ENCODE measurements around the gene NOL12.
A peak's percentile ranks its signal among the peaks of the same experiment; 100 is the strongest.

The NOL12 gene

GRCh38 chr22:37659897-37660708, 26.0 kb upstream of the NOL12 start:
- no peak for FAIRE-seq

- FAIRE-seq, result no peak
These were observed 25.5 kb upstream of the NOL12 start for GRCh38 chr22:37660709-37661045.

- FAIRE-seq, result no peak
These were observed 24.8 kb upstream of the NOL12 start for GRCh38 chr22:37661160-37661924.

DNA sequence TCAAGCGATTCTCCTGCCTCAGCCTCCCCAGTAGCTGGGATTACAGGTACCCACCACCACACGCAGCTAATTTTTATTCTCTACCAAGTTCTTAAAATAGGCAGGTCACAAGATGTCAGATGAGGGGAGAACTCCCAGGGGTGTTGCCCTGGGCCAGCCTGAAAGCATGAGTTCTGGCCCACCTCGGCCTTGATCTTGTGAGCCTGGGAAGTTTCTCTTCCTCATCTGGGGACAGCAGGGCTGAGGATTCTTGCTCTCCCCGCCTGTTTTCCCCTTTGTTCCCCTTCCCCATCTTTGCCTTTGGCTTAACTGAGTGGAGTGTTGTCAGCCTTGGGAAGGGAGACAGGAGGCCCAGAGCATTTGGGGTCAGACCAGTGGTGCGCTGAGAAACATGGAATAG, 24.1 kb upstream of the NOL12 start:
- FAIRE-seq, result no peak

- FAIRE-seq, result no peak
These were observed 22.5 kb upstream of the NOL12 start for GRCh38 chr22:37663521-37664140.

GRCh38 chr22:37664249-37665101, 21.7 kb upstream of the NOL12 start:
- FAIRE-seq, result no peak

GRCh38 chr22:37665487-37665886, 20.7 kb upstream of the NOL12 start:
- no peak for FAIRE-seq

- no peak for FAIRE-seq
These were observed 16.6 kb upstream of the NOL12 start for GRCh38 chr22:37669586-37669985.

GRCh38 chr22:37672206-37672919, 13.8 kb upstream of the NOL12 start:
- no peak for FAIRE-seq

- no peak for FAIRE-seq
These were observed 13.2 kb upstream of the NOL12 start for GRCh38 chr22:37672920-37673455.

DNA sequence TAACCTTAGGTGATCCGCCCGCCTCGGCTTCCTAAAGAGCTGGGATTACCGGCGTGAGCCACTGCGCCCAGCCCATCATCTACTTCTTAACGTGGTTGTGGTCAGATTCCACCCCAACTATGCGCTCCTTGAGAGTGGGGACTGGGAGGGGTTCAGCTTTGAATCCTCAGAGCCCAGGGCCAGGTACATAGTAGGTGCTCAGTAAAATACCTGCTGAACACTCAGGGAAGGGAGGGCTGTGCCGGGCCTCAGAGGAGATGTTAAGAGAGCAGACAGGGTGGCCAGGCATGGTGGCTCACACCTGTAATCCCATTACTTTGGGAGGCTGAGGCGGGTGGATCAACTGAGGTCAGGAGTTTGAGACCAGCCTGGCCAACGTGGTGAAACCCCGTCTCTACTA, 11.9 kb upstream of the NOL12 start:
- no peak for FAIRE-seq

DNA sequence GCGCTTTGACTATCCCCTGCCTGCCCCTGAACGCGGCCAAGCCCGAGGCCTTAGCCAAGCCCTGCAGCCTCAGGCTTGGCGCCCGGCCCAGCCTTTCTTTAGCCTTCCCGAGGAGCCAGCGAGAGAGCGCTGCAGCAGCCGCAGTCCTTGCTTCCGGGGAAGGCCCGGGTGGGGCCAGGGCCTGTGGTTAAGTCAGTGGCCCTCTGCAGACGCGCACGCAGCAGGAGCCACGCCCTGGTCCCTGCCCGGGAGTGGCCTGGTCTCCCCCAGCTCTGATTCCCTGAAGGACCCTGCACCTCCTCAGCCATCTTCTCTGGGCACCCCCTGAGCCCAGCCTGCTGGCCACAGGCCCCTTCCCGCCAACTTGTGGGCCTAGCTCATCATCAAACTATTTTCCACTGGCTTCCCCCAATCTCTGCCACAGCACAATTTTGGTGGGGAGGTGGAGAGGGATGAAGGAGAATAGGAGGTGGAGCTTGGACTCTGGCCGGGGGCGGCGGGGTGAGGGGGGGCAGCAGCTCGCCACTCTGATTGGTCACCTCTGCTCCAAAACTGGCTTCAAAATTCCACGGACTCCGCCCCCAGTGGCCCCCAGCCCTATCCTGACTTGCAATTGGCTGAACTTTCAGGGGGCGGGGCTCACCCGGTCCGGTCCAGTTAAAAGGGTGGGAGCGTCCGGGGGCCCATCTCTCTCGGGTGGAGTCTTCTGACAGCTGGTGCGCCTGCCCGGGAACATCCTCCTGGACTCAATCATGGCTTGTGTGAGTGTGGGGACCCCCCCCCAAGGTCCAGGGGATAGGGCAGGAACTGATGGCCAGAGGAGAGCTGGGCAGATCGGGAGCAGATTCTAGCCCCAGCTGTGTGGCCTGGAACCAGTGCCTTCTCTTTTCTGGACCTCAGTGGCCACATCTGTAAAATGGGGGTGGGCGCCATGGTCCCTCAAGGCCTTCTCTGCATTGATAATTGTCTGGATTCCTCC, 10.9 kb upstream of the NOL12 start, which contains the start of gene LGALS1:
Gene LGALS1 (plus strand): TSS at position 686 of the 979 bp plus-strand sequence. CDS start 67 bp downstream, at position 753.
- peak; percentile 95 for FAIRE-seq

GRCh38 chr22:37675930-37676735, 10.0 kb upstream of the NOL12 start:
- no peak for FAIRE-seq

DNA sequence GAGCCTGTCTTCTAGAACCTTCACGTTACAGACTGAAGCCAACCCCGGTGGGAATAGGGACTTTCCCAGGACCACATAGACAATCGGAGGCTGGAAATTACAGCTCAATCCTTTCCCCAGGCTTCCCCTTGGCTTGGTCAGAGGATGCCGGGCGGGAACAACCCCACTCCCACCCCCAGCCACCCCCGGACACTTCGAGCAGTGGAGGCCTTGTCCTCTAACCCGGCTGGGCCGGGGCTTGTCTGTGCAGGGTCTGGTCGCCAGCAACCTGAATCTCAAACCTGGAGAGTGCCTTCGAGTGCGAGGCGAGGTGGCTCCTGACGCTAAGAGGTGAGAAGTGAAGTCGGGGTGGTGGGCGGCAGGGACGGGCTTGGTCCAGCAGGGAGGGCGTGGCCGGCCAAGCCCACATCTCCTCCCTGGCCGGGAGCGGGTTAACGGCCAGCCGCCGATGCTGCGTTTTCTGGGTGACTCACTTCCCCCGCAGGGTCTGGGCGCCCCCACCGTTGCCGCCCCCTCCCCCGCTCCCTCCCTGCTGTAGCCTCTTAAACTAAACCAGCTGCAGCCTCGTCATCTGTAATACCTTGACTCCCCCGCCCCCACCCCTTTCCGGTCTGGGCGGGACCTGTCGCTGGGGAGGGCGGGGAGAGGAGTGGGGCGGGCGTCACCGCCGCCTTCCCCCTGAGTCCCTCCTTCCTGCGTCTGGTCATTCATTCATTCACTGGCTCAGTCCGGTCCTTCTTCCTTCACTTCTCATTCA, 9.2 kb upstream of the NOL12 start:
- no peak for FAIRE-seq

- no peak for FAIRE-seq
These were observed 8.6 kb upstream of the NOL12 start for GRCh38 chr22:37677493-37677974.

DNA sequence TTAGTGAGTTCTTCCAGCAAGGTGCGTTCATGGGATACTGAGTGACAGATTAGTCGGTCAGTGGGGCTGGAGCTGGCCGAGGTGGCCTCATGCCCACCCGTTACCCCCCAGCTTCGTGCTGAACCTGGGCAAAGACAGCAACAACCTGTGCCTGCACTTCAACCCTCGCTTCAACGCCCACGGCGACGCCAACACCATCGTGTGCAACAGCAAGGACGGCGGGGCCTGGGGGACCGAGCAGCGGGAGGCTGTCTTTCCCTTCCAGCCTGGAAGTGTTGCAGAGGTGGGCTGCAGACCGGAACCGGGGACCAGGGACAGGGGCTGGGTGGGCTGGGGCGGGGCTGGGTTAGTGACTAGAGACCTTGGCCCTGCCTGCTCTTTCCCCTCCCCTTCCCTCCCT, 7.8 kb upstream of the NOL12 start:
- FAIRE-seq, result no peak

- no peak for FAIRE-seq
These were observed 6.5 kb upstream of the NOL12 start for GRCh38 chr22:37679670-37680069.

DNA sequence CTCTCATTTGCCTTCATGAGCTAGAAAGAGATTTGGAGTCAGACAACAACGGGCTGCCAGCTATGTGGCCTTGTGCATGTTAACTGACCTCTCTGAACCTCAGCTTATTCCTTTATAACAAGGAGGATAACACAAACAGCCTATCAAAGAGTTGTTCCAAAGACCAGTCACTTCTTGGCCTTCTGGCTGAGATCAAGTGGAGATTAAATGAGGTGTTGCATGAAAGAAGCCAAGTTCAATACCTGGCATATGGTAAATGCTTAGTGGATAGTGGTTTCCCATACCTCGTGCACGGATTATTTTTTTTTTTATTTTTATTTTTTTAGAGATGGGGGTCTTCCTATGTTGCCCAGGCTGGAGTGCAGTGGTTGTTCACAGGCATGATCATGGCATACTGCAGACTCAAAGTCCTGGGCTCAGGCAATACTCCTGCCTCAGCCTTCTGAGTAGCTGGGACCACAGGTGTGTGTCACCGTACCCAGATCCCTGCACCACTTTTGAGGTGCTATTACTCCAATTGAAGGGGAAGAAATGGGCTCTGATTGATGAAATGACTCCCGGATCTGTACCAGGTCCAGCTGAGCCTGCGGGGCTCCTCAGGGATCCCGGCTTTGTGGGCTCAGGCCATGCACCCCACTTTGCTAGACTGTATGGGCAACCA, 5.8 kb upstream of the NOL12 start:
- FAIRE-seq, result no peak
